ENCODE measurements around the gene LRCOL1.

DNA sequence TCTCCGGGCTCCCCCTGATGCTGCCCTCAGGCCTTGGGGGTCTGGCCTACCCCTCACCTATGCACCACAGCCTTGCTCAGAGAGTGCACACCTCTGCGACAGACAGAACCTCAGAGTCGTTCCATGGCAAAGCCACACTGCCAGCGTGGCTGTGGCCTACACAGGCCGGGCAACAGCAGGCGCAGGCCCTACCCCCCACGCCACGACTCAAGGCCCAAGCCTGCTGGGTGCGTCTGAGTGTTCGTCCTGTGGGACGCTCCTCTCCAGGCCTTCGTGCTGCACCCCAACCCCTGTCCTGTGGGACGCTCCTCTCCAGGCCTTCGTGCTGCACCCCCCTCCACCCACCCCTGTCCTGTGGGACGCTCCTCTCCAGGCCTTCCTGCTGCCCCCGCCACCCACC lies 54.2 kb downstream of the LRCOL1 start:
- TF ChIP-seq, protein P1, sequence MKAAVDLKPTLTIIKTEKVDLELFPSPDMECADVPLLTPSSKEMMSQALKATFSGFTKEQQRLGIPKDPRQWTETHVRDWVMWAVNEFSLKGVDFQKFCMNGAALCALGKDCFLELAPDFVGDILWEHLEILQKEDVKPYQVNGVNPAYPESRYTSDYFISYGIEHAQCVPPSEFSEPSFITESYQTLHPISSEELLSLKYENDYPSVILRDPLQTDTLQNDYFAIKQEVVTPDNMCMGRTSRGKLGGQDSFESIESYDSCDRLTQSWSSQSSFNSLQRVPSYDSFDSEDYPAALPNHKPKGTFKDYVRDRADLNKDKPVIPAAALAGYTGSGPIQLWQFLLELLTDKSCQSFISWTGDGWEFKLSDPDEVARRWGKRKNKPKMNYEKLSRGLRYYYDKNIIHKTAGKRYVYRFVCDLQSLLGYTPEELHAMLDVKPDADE (IDR thresholded peaks at IDR 0.05): no peak
- TF ChIP-seq, protein P2, sequence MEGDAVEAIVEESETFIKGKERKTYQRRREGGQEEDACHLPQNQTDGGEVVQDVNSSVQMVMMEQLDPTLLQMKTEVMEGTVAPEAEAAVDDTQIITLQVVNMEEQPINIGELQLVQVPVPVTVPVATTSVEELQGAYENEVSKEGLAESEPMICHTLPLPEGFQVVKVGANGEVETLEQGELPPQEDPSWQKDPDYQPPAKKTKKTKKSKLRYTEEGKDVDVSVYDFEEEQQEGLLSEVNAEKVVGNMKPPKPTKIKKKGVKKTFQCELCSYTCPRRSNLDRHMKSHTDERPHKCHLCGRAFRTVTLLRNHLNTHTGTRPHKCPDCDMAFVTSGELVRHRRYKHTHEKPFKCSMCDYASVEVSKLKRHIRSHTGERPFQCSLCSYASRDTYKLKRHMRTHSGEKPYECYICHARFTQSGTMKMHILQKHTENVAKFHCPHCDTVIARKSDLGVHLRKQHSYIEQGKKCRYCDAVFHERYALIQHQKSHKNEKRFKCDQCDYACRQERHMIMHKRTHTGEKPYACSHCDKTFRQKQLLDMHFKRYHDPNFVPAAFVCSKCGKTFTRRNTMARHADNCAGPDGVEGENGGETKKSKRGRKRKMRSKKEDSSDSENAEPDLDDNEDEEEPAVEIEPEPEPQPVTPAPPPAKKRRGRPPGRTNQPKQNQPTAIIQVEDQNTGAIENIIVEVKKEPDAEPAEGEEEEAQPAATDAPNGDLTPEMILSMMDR (conservative IDR thresholded peaks at IDR 0.05; ENCODE audit: low read depth in 2 of 2): no peak
- TF ChIP-seq POLR2AphosphoS5 (IDR thresholded peaks at IDR 0.05; ENCODE audit: low read depth) (no peak), JUNB (IDR thresholded peaks at IDR 0.05; ENCODE audit: unreplicated experiment) (no peak), ZNF331 (CRISPR knock-in tag; IDR thresholded peaks at IDR 0.05; ENCODE audit: low read depth) (no peak)
